HG03139 (cell line): Measurements from ENCODE around the gene AFTPH.
A peak's percentile ranks its signal among the peaks of the same experiment; 100 is the strongest.

ENCODE experiments used
- ATAC-seq: cut with Tn5 transposase; IDR thresholded peaks from one replicate; pipeline ENCODE4 v1.9.1; 2021; ENCODE audit not compliant: unreplicated experiment

The AFTPH gene

DNA sequence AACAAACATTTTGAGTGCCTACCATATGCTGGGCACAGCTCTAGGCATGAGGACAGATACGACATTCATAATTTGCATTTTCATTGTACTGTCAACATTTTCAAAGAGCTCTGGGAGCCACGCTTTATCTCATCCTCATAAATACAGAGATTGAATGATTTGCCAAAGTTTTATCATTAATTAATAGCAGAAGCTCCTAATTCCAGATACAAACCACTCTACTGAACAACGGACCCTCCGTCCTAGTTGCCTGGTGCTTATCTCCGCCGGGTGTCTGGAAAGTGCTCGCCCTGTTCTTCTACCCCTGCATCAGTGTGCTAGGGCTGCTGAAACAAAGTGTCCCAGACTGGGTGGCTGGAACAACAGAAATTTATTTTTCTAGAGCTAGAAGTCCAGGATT, 105.7 kb downstream of the AFTPH start:
- no peak for ATAC-seq

DNA sequence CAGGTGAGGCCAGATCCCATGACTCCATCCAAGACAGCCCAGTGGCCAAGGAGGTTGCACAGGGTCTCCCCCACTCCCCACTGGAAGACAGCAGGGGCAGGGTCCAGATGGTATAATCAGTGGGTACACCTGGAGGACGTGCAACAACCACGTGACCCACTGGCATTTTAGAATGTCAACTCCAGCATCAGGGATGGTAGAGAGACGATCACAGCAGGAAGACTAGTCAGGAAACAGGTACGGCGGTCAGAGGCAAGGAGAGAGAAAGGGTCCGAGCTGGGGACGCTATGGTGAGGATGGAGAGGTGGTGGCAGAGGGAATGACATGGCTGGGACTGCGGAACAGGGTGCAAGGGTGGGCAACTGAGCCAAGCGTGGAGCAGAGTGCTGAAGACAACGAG, 106.6 kb downstream of the AFTPH start:
- no peak for ATAC-seq

DNA sequence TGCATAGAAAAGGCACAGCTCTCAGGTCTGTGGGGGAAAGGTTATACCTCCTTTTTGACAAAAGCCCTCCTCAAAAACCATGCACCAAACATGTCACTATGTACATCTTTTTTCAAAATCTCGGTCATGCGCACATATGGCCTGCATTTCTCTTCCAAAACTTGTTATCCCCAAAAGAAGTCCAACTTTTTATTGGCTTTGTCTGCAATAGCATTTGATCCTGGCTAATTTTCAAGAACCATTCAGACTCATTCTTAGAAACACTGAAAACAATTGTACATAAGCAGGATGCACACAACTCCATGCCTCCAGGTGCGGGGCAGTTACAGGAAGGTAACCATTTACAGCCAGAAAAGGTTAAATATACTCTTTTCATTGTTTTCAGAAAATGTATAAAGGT, 107.6 kb downstream of the AFTPH start:
- no peak for ATAC-seq

DNA sequence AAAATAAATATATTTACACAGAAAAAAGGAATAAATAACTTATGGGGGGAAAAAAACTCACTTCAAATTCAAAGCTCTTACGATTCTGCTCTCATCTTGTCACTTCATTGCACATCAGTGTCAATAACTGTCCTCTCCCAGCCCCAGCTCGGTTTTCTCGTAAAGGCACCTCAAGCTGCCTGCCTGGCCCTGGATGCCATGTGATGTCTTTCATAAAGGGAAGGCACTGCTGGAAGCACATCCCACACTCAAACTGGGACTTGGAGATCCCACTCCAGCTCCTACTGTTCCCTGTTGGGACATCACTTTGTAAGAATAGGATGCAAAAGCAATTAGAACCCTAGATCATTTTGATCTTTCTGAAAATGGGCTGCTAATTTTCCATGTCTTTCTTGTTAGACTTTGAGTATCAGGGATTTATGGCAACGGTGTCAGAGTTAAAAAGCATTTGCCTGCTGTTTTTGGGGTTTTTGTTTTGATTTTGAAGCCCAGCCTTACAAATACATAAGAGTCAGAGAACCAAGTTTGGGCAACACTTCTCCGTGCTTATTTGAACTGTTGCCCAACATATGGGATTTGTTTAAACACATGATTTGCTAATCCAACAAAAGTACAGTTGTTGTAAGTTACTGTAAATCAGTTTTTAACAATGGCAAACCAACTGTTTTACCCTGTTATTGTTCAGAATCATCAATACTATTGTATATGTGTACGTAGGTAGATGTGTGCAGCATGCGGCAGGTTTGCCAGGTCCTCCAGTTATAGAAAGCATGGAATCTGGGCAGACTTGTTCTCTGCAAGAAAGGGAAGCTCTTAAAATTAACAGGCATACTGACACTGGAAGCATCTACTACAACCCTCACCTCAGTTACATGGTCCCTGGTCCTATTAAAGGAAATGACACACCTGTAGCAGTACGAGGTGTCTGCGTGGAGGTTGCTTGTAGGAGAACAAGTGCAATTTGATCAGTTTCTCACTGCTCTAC, 109.0 kb downstream of the AFTPH start:
- ATAC-seq: no peak

GRCh38 chr2:64634345-64635267, 110.5 kb downstream of the AFTPH start:
- ATAC-seq: no peak

GRCh38 chr2:64635976-64636911, 112.1 kb downstream of the AFTPH start:
- ATAC-seq: peak; percentile 64

DNA sequence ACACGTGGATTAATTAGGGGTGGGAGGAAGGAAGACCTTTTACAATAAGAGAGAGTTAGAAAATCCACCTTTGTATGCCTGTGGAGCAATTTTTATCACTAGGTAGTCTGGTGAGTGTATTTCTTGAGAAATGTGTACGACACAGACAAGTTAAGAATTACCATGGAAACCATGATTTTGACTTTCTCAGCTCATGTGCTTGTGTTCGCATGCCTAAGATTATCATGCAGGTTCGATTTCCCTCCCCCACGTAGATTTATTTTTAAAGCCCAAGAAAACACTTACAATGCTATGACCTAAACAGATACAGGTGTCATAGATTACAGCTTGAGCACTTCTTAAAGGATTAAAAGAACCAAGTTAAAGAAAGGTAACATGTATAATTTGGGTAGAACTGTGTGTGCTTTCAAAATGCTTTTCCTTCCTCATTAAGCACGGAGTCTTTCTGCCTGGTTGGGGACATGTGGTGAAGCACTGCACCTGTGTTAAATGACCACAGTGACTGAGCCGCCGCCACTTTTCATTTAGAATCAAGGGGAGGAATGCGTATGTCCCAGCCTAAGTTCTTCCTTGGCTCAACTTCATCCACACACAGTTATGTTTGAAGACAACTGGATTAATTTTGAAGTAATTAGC, 113.0 kb downstream of the AFTPH start:
- ATAC-seq: peak; percentile 36

DNA sequence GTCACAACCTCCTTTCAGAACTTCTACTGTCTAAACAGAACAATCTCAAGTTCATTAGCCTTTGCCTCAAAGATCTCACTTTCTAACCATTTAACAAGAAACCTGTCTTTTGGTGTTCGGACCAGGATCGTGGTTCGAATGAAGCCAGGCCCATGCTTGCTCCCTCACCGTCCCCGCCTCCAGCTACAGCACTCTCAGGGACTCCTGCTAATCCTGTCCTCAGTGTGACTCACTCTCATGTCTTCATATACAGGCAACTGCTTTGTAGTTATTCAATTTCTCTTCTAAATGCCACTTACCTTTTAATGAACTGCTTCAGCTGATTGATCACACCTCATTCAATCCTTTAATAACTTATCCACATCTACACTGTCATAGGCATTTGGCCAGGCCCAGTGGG, 113.8 kb downstream of the AFTPH start:
- no peak for ATAC-seq

DNA sequence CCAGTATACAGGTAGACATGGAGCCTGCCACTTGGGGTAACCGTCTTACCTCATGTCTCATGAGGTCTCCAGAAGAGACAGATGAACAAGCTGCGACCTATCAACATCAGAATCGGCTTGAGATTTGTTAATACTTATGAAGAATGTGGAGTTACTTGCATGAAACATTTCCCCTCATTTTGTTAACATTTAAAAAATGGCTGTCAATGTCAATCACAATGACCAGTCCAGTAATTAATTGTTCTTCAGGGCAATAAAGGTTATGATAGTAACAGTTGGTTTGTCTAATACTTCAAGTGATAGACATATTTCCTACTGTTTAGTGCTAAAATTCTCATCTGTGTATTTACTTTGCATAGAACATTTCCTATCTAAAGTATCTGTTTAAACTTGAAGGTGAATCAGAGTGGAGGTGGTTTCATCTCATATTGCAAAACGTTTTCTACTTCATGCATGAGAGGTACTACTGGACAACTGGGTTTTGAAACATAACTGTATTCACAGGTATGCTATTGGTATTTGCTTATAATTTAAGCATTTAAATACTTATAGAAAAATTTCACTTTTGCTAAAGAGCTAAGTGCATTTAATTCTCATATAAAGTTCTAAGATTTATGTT, 114.5 kb downstream of the AFTPH start:
- ATAC-seq: no peak

DNA sequence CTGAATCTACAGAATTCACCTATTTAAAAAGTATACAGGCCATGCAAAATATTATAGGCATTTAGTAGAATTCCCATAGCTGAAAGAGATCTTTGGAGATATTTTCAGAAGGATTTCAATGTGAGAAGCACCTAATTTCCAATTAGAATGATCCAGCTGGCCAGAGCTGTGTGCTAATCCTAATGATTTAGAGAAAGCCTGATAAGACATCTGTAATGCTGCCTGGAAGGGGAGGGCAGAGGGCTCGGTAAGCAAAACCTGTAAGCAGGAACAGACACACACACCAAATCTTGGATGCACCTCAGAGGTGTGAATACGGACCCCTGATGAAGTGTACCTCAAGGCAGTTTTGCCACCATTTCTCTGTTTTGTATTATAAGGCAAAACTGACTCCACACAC, 115.6 kb downstream of the AFTPH start:
- no peak for ATAC-seq

DNA sequence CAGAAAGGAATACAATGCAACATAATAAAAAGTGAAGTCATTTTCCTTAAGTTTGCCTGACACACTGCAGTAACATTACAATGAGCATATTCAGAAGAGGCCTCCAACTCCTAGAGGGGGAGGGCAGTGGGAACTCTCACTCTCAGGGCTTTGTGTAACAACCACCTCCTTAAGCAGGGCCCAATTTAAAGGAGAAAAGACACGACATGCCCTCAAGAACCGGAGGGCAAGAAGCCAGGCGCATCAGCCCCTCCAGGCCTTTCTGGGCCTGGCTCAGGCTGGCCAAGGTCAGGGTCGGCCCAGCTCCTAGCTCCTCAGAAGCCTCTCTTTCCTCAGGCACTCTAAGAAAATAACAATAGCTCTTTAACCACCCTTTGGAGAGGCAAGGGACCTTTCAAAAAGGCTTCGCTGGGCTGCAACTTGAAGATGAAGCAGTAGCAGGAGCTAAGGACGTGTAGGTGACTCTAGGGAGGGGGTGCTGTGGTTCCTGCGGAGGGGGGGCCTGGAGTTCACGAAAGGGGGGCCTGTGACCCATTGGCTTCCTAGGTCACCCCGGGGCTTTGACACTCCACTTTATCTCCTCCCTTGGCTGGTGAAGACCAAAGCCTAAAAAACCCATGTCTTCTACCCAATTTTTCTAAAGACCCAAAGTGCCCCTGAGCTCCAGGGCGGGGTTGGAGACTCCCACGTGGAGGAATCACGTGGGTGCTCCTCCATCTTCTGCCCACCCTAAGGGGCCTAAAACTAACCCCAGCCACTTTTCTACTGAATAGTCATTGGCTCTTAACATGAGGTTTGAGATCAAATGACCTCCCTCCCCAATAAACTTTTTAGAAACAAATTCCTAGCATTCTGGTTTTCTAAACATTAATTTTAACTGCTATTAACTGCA, 116.3 kb downstream of the AFTPH start:
- no peak for ATAC-seq

DNA sequence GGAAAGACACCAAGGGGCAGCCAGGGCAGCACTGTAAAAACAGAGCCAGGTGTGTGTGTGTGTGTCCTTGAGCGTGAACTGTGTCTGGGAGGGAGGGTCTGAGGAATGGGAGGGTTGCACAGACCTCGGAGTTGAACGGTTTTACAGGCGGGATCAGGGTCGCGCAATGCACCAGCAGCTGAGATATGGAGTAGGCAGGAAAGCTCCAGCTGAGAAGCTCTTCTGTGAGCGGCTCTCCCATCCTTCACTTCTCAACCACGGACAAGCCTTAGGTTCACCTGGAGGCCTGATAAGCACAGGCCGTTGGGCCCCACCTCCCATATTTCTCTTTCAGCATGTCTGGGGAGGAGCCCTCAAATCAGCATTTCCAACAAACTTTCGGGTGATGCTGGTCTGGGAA, 117.5 kb downstream of the AFTPH start:
- no peak for ATAC-seq
